H9 (cell line): ENCODE data around the gene ARHGEF17. TPM values are rescaled to one million over a fixed set of nuclear protein-coding genes. Genes with fewer than 3 reads are reported as not detected.
A peak's percentile ranks its signal among the peaks of the same experiment; 100 is the strongest.

Experiments used
- DNase-seq: peaks from one replicate; pipeline ENCODE4 v3.0.0-alpha.2; 2017
- H2AFZ ChIP-seq: one replicate; pipeline ENCODE4 v1.6.1; 2013; ENCODE audit warnings: mild to moderate bottlenecking, low read length, control low read depth, moderate library complexity
- H2AK5ac ChIP-seq: 2 replicates; pipeline ENCODE4 v1.6.1; 2013; ENCODE audit warnings: low read length, control low read depth, mixed read lengths; ENCODE audit not compliant: insufficient read length
- H2BK120ac ChIP-seq: one replicate; pipeline ENCODE4 v1.6.1; 2013; ENCODE audit warnings: low read depth, mild to moderate bottlenecking, low read length, control low read depth, inconsistent platforms; ENCODE audit not compliant: poor library complexity, severe bottlenecking
- H2BK12ac ChIP-seq: 2 replicates; pipeline ENCODE4 v1.6.1; 2013; ENCODE audit warnings: low read length, control low read depth, mixed read lengths, low read depth; ENCODE audit not compliant: insufficient read length
- H2BK15ac ChIP-seq: 2 replicates; pipeline ENCODE4 v1.6.1; 2013; ENCODE audit warnings: low read depth, low read length, control low read depth
- H2BK20ac ChIP-seq: one replicate; pipeline ENCODE4 v1.6.1; 2013; ENCODE audit warnings: low read depth, mild to moderate bottlenecking, low read length, control low read depth, inconsistent platforms; ENCODE audit not compliant: poor library complexity, severe bottlenecking
- H2BK5ac ChIP-seq: 2 replicates; pipeline ENCODE4 v1.6.1; 2013; ENCODE audit warnings: low read length, control low read depth, mixed read lengths; ENCODE audit not compliant: insufficient read length
- H3K14ac ChIP-seq: 2 replicates; pipeline ENCODE4 v1.6.1; 2013; ENCODE audit warnings: low read length, control low read depth; ENCODE audit not compliant: insufficient read depth
- H3K18ac ChIP-seq: 2 replicates; pipeline ENCODE4 v1.6.1; 2013; ENCODE audit warnings: low read depth, mild to moderate bottlenecking, mixed read lengths, low read length, control low read depth; ENCODE audit not compliant: insufficient read length
- H3K23ac ChIP-seq: 2 replicates; pipeline ENCODE4 v1.6.1; 2013; ENCODE audit warnings: low read length, control low read depth, mixed read lengths, low read depth; ENCODE audit not compliant: insufficient read length
- H3K23me2 ChIP-seq: 2 replicates; pipeline ENCODE4 v1.6.1; 2013; ENCODE audit warnings: low read depth, mild to moderate bottlenecking, mixed read lengths, low read length, control low read depth; ENCODE audit not compliant: insufficient read length, poor library complexity, severe bottlenecking
- H3K27ac ChIP-seq: 2 replicates; pipeline ENCODE4 v1.5.1; 2013; ENCODE audit warnings: low read length, control low read depth, mixed read lengths, low read depth; ENCODE audit not compliant: insufficient read length
- H3K27me3 ChIP-seq: 2 replicates; pipeline ENCODE4 v1.6.1; 2013; ENCODE audit warnings: low read length, control low read depth, inconsistent platforms; ENCODE audit not compliant: insufficient read depth
- H3K4ac ChIP-seq: 2 replicates; pipeline ENCODE4 v1.6.1; 2013; ENCODE audit warnings: low read depth, mild to moderate bottlenecking, control low read depth, inconsistent platforms, low read length, moderate library complexity
- H3K4me1 ChIP-seq: 2 replicates; pipeline ENCODE4 v1.6.1; 2013; ENCODE audit warnings: low read length, control low read depth, inconsistent platforms; ENCODE audit not compliant: insufficient read depth
- H3K4me2 ChIP-seq: 2 replicates; pipeline ENCODE4 v1.6.1; 2013; ENCODE audit warnings: low read length, control low read depth, mixed read lengths; ENCODE audit not compliant: insufficient read length, insufficient read depth
- H3K56ac ChIP-seq: 2 replicates; pipeline ENCODE4 v1.6.1; 2013; ENCODE audit warnings: low read depth, mild to moderate bottlenecking, mixed read lengths, low read length, control low read depth; ENCODE audit not compliant: insufficient read length
- H3K79me1 ChIP-seq: 2 replicates; pipeline ENCODE4 v1.6.1; 2013; ENCODE audit warnings: low read depth, mild to moderate bottlenecking, moderate library complexity, low read length, control low read depth, inconsistent platforms; ENCODE audit not compliant: insufficient read depth, poor library complexity, severe bottlenecking
- H3K79me2 ChIP-seq: 2 replicates; pipeline ENCODE4 v1.6.1; 2013; ENCODE audit warnings: low read length, control low read depth, inconsistent platforms; ENCODE audit not compliant: insufficient read depth
- H3K9ac ChIP-seq: 2 replicates; pipeline ENCODE4 v1.6.1; 2013; ENCODE audit warnings: low read length, control low read depth, mixed read lengths; ENCODE audit not compliant: insufficient read length; ENCODE audit errors: extremely low read depth
- H3K9me3 ChIP-seq: one replicate; pipeline ENCODE4 v1.6.1; 2013; ENCODE audit warnings: low read depth, low read length, inconsistent platforms; ENCODE audit not compliant: control insufficient read depth
- H3T11ph ChIP-seq: one replicate; pipeline ENCODE4 v1.6.1; 2013; ENCODE audit warnings: mild to moderate bottlenecking, low read length, control low read depth, inconsistent platforms
- H4K20me1 ChIP-seq: one replicate; pipeline ENCODE4 v1.6.1; 2013; ENCODE audit not compliant: control insufficient read depth, insufficient read length, insufficient read depth
- H4K5ac ChIP-seq: 2 replicates; pipeline ENCODE4 v1.6.1; 2013; ENCODE audit warnings: low read depth, mild to moderate bottlenecking, mixed read lengths, low read length, control low read depth; ENCODE audit not compliant: insufficient read length
- H4K8ac ChIP-seq: replicated peaks from 2 replicates; pipeline ENCODE4 v1.6.1; 2013; ENCODE audit warnings: low read length, control low read depth, mixed read lengths, low read depth; ENCODE audit not compliant: insufficient read length
- H4K91ac ChIP-seq: 2 replicates; pipeline ENCODE4 v1.6.1; 2013; ENCODE audit warnings: low read depth, mild to moderate bottlenecking, moderate library complexity, mixed read lengths, low read length, control low read depth; ENCODE audit not compliant: insufficient read length
- H3K27ac Mint-ChIP-seq, 3 experiments: 2 replicates in 2 of 3; 3 replicates in 1 of 3; pipeline ENCODE4 v1.8.0; 2020 to 2021; ENCODE audit warnings: mixed read lengths in 3 of 3, mild to moderate bottlenecking in 1 of 3, moderate library complexity in 1 of 3
- H3K27me3 Mint-ChIP-seq: 2 replicates; pipeline ENCODE4 v1.8.0; 2021; ENCODE audit warnings: low read depth, mild to moderate bottlenecking, moderate library complexity, mixed read lengths
- H3K36me3 Mint-ChIP-seq, 3 experiments: 2 replicates in 2 of 3; 3 replicates in 1 of 3; pipeline ENCODE4 v1.8.0; 2020 to 2021; ENCODE audit warnings: low read depth in 3 of 3, mixed read lengths in 3 of 3; ENCODE audit not compliant: insufficient read depth in 1 of 3
- H3K4me1 Mint-ChIP-seq, 2 experiments: 2 replicates each; pipeline ENCODE4 v1.8.0; 2020; ENCODE audit warnings: mixed read lengths in 2 of 2
- H3K4me3 Mint-ChIP-seq, 2 experiments: 2 replicates in 1 of 2; 3 replicates in 1 of 2; pipeline ENCODE4 v1.8.0; 2020 to 2021; ENCODE audit warnings: mild to moderate bottlenecking in 2 of 2, mixed read lengths in 2 of 2, moderate library complexity in 1 of 2
- H3K9me3 Mint-ChIP-seq, 2 experiments: 2 replicates in 1 of 2; 3 replicates in 1 of 2; pipeline ENCODE4 v1.8.0; 2020; ENCODE audit warnings: mild to moderate bottlenecking in 2 of 2, mixed read lengths in 2 of 2, moderate library complexity in 1 of 2
- CTCF ChIP-seq: fragments of 200-600 bp; sonication (generic); conservative IDR thresholded peaks from 3 replicates; pipeline ENCODE4 v1.8.0; 2021; ENCODE audit warnings: antibody characterized with exemption, mild to moderate bottlenecking
- WGBS: extraction: QIAGEN DNeasy Blood & Tissue Kit; methylation state at CpG from one replicate; pipeline ENCODE4 v1.1.7; 2013; ENCODE audit warnings: missing lambda C conversion rate, low lambda C conversion rate, mixed read lengths; ENCODE audit not compliant: insufficient read length; ENCODE audit errors: extremely low coverage; 5-methylcytosine and 5-hydroxymethylcytosine counted together
- total RNA-seq: library from RNA; stranded (reverse); gene quantifications from 2 replicates; pipeline ENCODE4 v1.2.1, GENCODE V29; 2021

The ARHGEF17 gene
- total RNA-seq, 1 experiment from 2014 or later: 7.4 TPM

- H3K23ac ChIP-seq: no peak overlapping the region
- H2BK120ac ChIP-seq: no peak overlapping the region
- H3K18ac ChIP-seq: no peak overlapping the region
- no peak overlapping the region for H3K4me3 Mint-ChIP-seq
- H3K4me1 Mint-ChIP-seq: peaks cover 9 to 21% of the 10 kb centered on the region in 2 experiments
- peaks cover 35% of the 10 kb centered on the region for H3K27me3 Mint-ChIP-seq
- H2BK20ac ChIP-seq: no peak overlapping the region
- no peaks in the 10 kb centered on the region for H3K79me2 ChIP-seq
- H3K27ac ChIP-seq: no peak overlapping the region
- no peak overlapping the region for H3T11ph ChIP-seq
- no peak overlapping the region for H2BK15ac ChIP-seq
- no peak overlapping the region for H3K9ac ChIP-seq
- no peaks in the 10 kb centered on the region for H3K36me3 Mint-ChIP-seq
- H4K5ac ChIP-seq: no peak overlapping the region
- H3K79me1 ChIP-seq: no peaks in the 10 kb centered on the region
- no peaks in the 10 kb centered on the region; a peak in 1 of 5 replicates for H3K9me3 Mint-ChIP-seq
- H3K4me2 ChIP-seq: no peak overlapping the region
- TF ChIP-seq CTCF: no peak
- no peak overlapping the region for H3K14ac ChIP-seq
- H3K23me2 ChIP-seq: no peaks in the 10 kb centered on the region
- H3K56ac ChIP-seq: no peak overlapping the region
- H4K8ac ChIP-seq: no peak overlapping the region
- H2AK5ac ChIP-seq: no peak overlapping the region
- H4K20me1 ChIP-seq: peaks cover 2% of the 10 kb centered on the region
- no peak overlapping the region for H2BK5ac ChIP-seq
- no peak overlapping the region for H2AFZ ChIP-seq
- H3K4ac ChIP-seq: no peak overlapping the region
- no peaks in the 10 kb centered on the region for H3K9me3 ChIP-seq
- no peak overlapping the region for H3K27ac Mint-ChIP-seq
- no peak overlapping the region for H4K91ac ChIP-seq
- no CpG with 5 or more reads among the region's 4 CpGs for WGBS
- DNase-seq: peak; percentile 5
- peaks cover 4% of the 10 kb centered on the region for H3K27me3 ChIP-seq
- no peaks in the 10 kb centered on the region for H3K4me1 ChIP-seq
- H2BK12ac ChIP-seq: no peak overlapping the region
Measured at GRCh38 chr11:73265278-73265810, 42.7 kb upstream of the ARHGEF17 start.
